Non-pigmented ciliary epithelial cell (primary cell): ENCODE data around the gene KIAA0753.
A peak's percentile ranks its signal among the peaks of the same experiment; 100 is the strongest.

Source experiments
- DNase-seq: peaks from one replicate; pipeline ENCODE4 v3.0.0-alpha.2; 2010; ENCODE audit warnings: low read depth

Gene KIAA0753

GRCh38 chr17:6547336-6547735 is 93.2 kb downstream of the KIAA0753 start:
- no peak for DNase-seq

GRCh38 chr17:6546069-6546718 is 94.3 kb downstream of the KIAA0753 start:
- DNase-seq: peak; percentile 20

- no peak for DNase-seq
These were observed 95.2 kb downstream of the KIAA0753 start for GRCh38 chr17:6545291-6545690.

- DNase-seq: no peak
These were observed 96.5 kb downstream of the KIAA0753 start for GRCh38 chr17:6544011-6544370.

GRCh38 chr17:6543079-6544010 is 97.2 kb downstream of the KIAA0753 start:
- no peak for DNase-seq

GRCh38 chr17:6542577-6542976 is 97.9 kb downstream of the KIAA0753 start:
- DNase-seq: no peak

- DNase-seq: no peak
These were observed 98.6 kb downstream of the KIAA0753 start for GRCh38 chr17:6541886-6542285.

GRCh38 chr17:6539871-6540270 is 100.6 kb downstream of the KIAA0753 start:
- DNase-seq: no peak

GRCh38 chr17:6536566-6537065 is 103.9 kb downstream of the KIAA0753 start:
- DNase-seq: no peak

GRCh38 chr17:6536053-6536452 is 104.5 kb downstream of the KIAA0753 start:
- DNase-seq: no peak

GRCh38 chr17:6534846-6535514 is 105.5 kb downstream of the KIAA0753 start:
- DNase-seq: no peak

- DNase-seq: no peak
These were observed 108.0 kb downstream of the KIAA0753 start for GRCh38 chr17:6532441-6532885.

GRCh38 chr17:6531575-6531974 is 108.9 kb downstream of the KIAA0753 start:
- DNase-seq: no peak

GRCh38 chr17:6530324-6530920 is 110.1 kb downstream of the KIAA0753 start:
- DNase-seq: no peak

GRCh38 chr17:6528557-6528956 is 112.0 kb downstream of the KIAA0753 start:
- DNase-seq: no peak
